Urinary bladder (tissue), 4 donors: ENCODE measurements around the gene APBB1. TPM values are rescaled to one million over a fixed set of nuclear protein-coding genes. Genes with fewer than 3 reads are reported as not detected.

Source experiments
- DNase-seq: peaks from one replicate; pipeline ENCODE4 v3.0.0-alpha.2; 2015; ENCODE audit errors: extremely low spot score
- H3K27ac ChIP-seq: one replicate; pipeline ENCODE4 v1.5.1; 2013; ENCODE audit warnings: low read depth, mild to moderate bottlenecking, moderate library complexity
- H3K36me3 ChIP-seq: one replicate; pipeline ENCODE4 v1.6.1; 2013; ENCODE audit warnings: mild to moderate bottlenecking, moderate library complexity; ENCODE audit not compliant: insufficient read depth
- H3K4me1 ChIP-seq: one replicate; pipeline ENCODE4 v1.6.1; 2013; ENCODE audit warnings: mild to moderate bottlenecking, moderate library complexity; ENCODE audit not compliant: insufficient read depth
- H3K4me3 ChIP-seq: one replicate; pipeline ENCODE4 v1.5.1; 2013; ENCODE audit warnings: low read depth, low read length
- WGBS: extraction: QIAGEN DNeasy Blood & Tissue Kit; methylation state at CpG from one replicate; pipeline ENCODE4 v1.1.7; 2013; 5-methylcytosine and 5-hydroxymethylcytosine counted together
- polyA plus RNA-seq: library from polyadenylated mRNA; stranded (reverse); fragments of 200-250 nt; gene quantifications from one replicate; pipeline ENCODE4 v1.2.3, GENCODE V29; 2013
- total RNA-seq: library from RNA; depleted of rRNA; stranded (reverse); fragments of >200 nt; gene quantifications from one replicate; pipeline ENCODE4 v1.2.3, GENCODE V29; 2014
- donor health status: healthy with polysubstance abuse.
- donor health status: healthy.

APBB1 gene
- total RNA-seq: 31.8 TPM
- polyA plus RNA-seq: 68.7 TPM

DNA sequence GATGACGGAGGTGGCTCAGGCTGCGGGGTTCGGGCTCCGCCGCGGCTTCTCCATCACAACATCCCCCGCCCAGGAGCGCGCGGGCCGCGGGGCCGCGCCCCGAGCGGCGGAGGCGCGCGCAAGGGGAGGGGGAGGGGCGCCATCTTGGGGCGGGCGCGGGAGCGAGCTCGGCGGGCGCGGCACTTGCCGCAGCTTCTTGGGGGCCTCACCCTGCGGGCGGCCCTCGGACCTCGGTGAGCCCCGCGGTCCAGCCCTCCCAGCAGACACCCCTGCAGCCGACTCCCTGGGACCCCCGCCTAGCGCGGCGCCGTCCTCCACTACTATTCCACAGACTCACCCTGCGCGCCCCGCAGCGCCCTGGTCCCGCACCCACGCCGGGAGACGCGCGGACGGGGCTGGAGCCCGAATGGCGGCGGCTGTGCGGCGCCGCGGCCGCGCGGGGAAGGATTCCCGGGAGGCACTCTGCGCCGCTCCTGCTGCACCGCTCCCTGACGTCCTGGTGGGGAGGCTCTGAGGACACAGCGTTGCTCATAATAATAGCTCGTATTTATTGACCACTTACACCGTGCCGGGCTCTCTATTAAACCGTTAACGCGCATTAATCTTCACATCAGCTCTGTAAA, at the start of gene APBB1:
Gene APBB1, minus strand, starts transcription at position 86 of the 623 bp plus-strand sequence. CDS start 7,747 bp downstream, outside the sequence.
- WGBS: under 1% methylated on average over 70 of the region's 75 CpGs
- Histone ChIP-seq H3K4me1 (no peaks in the 10 kb centered on the region), H3K27ac (peak within 1 kb of the TSS; percentile 79), H3K4me3 (peak within 1 kb of the TSS; percentile 91), H3K36me3 (no peaks in the 10 kb centered on the region)
- no peak for DNase-seq

DNA sequence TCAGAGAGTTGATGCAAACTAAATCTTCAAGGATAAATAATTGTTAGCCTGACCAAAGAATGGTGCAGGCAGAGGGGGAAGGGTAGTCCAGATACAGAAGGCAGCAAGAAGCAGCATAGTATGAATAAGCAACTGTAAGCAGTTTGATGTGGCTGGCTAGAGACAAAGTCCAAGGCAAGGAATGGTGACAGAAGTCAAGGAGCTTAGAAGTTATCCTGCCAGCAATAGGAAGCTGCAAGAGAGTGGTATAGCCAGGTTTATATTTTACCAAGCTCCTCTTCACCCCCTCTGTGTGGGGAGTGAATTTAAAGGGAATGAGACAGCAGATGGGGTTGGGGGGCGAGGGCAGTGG, 40.2 kb upstream of the APBB1 start:
- H3K27ac ChIP-seq: no peak overlapping the region
- H3K4me1 ChIP-seq: no peaks in the 10 kb centered on the region
- H3K4me3 ChIP-seq: no peak overlapping the region
- DNase-seq: no peak
- 98% methylated on average over 1 of the region's 1 CpG for WGBS
- H3K36me3 ChIP-seq: no peaks in the 10 kb centered on the region

DNA sequence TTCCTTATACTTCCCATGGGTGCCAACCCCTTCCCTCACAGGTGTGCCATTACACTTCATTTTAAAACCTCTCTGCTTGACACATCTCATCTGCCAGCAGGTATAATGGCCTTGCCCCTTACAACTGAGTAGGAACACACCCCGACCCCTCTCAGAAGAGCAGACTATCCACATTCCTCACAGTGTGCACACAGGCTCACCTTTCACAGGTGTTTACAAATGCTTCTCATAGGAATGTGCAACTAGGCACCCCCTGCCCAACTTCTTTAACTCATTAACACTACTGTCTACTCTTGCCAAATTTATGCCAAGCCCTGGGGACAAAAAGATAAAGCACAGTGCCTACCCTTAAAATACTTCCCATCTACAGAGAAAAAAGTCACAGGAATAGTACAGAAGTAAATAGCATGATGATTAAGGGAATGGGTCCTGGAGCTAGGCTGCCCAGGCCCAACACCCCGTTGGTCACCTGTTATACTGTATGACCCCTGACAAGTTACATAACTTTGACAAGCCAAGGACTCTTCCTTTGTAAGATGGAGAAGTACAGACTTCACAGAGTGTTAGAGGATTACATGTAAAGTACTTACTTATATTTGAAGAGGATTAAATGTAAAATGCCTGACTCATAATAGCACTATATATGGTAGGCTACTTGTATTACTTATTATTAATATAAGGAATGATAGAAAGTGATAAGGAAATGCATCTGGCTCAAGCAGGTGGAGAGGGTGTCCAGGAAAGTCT, 39.6 kb upstream of the APBB1 start:
- Histone ChIP-seq H3K4me1 (no peaks in the 10 kb centered on the region), H3K36me3 (no peaks in the 10 kb centered on the region), H3K27ac (no peak overlapping the region), H3K4me3 (no peak overlapping the region)
- no peak for DNase-seq
- WGBS: 84% methylated on average over 2 of the region's 2 CpGs

DNA sequence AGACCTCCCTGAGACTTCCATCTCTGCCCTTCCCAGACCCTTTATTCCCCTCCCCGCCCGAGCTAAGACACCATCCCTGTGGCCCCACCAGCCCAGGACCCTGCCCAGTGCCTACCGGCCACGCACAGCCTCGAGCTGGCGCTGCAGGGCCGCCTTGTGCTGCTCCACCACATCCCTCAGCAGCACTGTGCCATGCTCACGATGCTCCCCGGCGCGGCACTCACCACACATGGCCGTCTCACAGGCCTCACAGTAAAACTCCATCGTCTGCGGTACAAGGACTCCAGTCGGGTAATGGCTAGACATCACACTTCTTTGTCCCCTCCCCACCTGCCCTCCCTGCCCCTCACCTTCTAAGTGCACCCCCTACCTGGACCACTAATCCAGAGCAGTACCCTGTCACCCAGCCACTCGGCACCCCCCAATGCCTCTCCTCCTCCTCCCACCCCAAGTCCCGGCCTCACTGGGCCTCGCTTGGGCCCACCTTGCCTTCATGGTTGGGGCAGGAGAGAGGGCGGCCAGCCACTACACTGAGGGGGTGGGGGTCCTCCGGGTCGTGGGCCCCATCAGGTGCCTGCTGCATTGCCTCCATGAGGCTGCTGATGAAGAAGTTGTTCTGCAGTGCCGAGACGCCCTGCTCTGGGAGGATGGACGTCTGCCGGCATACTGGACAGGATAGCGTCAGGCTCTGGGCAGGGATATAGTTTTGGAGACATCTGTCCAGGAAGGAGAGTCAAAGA, 38.9 kb upstream of the APBB1 start:
- Histone ChIP-seq H3K4me1 (no peaks in the 10 kb centered on the region), H3K4me3 (no peak overlapping the region), H3K27ac (no peak overlapping the region), H3K36me3 (no peaks in the 10 kb centered on the region)
- WGBS: 93% methylated on average over 26 of the region's 26 CpGs
- DNase-seq: no peak

DNA sequence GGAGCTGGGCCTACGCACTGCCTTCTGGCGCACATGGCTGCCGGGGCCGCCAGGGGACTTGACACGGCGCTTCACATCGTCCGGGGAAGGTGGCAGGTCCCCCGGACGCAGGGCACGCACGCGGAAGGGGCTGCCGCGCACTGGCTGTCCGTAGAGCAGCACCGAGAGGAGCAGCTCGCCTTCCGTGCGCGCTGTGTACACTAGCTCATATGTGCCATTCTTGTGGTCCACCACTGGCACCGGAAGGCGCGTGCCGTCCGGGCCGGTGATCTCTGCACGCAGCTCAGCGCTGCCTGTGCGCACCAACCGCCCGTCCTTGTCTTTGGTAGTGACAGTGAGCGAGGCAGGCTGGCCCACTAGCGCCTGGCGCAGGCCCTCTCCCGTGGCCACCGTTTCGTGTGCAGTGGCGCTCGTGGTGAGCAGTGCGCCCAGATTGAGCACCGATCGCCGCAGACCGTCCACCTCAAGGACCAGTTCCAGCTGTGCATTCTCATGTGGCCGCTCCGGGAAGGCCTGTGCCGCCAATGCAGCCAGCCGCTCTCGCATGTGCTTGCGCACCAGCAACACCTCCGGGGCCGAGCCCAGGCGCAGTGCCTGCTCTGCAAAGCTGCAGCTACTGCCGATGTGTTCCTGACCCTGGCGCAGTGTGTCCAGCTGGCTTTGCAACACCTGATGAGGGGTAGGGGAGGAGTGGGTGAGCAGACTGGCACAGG, 37.6 kb upstream of the APBB1 start:
- no peak for DNase-seq
- Histone ChIP-seq H3K36me3 (peaks cover 1% of the 10 kb centered on the region), H3K27ac (no peak overlapping the region), H3K4me1 (no peaks in the 10 kb centered on the region), H3K4me3 (no peak overlapping the region)
- 95% methylated on average over 56 of the region's 56 CpGs for WGBS

DNA sequence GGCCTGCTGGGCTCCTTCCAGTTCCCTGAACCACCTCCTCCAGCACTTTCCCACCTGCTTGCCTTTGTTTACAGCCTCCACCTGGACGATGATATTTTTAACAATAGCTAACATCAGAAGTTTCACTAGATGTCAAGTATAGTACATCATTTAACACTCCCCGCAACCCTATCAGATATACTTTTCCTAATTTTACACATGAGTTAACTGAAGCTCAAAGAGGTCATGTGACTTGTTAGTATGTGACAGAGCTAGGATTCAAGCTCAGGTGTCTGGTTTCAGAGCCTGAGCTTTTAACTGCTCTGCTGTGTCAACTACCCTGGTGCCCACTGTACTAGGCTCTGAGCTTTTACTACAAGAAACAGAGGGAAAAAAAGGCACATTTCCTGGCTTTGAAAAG, 36.2 kb upstream of the APBB1 start:
- no peak for DNase-seq
- H3K4me1 ChIP-seq: no peaks in the 10 kb centered on the region
- H3K36me3 ChIP-seq: peaks cover 1% of the 10 kb centered on the region
- WGBS: 82% methylated on average over 2 of the region's 2 CpGs
- H3K4me3 ChIP-seq: no peak overlapping the region
- no peak overlapping the region for H3K27ac ChIP-seq

DNA sequence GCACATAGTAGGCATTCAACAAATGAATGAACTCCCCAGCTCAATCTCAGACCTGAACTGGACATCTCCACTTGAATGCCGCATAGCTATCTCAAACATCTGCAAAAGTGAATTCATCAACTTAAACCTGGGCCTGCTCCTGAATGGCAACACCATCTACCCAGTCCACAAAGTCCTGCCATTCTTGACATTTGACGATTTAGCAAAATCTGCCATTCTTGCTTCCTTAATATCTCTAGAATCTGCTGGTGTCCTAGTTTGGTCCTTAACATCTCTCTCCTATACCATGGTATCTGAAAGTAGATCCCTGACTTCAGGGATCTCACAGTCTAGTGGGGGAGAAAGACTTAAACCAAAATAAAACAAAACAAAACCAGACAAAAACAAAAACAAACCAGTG, 34.3 kb upstream of the APBB1 start:
- peaks cover 1% of the 10 kb centered on the region for H3K36me3 ChIP-seq
- no peak overlapping the region for H3K4me3 ChIP-seq
- no peak overlapping the region for H3K27ac ChIP-seq
- 97% methylated on average over 2 of the region's 2 CpGs for WGBS
- DNase-seq: no peak
- H3K4me1 ChIP-seq: no peaks in the 10 kb centered on the region

DNA sequence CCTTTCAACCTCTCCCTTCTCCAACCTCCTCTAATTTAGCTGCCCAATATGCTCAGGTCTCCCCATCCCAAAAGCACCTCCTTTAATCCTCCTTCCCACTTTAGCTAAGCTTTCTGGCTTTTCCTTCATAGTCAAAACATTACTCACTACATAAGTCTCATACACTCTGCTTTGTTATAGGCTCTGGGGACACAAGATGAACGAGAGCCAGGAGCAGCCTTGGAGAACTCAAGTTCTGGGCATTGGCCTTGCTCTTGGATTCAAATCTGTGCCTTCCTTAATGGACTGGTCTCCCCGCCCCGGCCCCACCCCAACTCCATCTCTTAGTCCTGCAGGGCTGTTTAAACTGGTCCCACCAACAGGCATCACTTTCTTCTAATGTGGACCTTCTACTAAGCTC, 33.3 kb upstream of the APBB1 start:
- H3K27ac ChIP-seq: no peak overlapping the region
- 84% methylated on average over 3 of the region's 3 CpGs for WGBS

DNA sequence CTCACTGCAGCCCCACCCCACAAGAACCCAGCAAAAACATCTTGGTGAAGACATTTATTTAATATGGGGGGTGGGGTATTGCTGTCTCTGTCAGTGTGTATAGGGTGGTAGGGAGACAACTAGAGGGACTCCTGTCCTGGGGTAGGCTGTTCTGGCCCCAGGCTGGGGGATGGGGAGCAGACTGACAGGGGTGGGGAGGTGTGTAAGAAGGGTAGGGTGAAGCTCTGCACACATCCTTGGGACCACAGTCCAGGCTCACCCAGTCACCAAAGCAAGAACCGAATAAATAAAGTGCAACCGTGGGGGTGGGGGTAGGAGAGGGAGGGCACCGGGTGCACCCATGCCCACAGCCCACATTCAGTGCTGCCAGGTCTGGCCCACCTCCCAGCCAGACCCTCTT, 29.7 kb upstream of the APBB1 start:
- no peak overlapping the region for H3K4me3 ChIP-seq
- H3K4me1 ChIP-seq: no peaks in the 10 kb centered on the region
- no peak for DNase-seq
- peaks cover 1% of the 10 kb centered on the region for H3K36me3 ChIP-seq
- H3K27ac ChIP-seq: no peak overlapping the region
- 90% methylated on average over 3 of the region's 3 CpGs for WGBS

More for the DNA sequence above, 33.3 kb upstream of the APBB1 start:
- Histone ChIP-seq H3K4me3 (no peak overlapping the region), H3K36me3 (peaks cover 1% of the 10 kb centered on the region), H3K4me1 (no peaks in the 10 kb centered on the region)
- DNase-seq: no peak

DNA sequence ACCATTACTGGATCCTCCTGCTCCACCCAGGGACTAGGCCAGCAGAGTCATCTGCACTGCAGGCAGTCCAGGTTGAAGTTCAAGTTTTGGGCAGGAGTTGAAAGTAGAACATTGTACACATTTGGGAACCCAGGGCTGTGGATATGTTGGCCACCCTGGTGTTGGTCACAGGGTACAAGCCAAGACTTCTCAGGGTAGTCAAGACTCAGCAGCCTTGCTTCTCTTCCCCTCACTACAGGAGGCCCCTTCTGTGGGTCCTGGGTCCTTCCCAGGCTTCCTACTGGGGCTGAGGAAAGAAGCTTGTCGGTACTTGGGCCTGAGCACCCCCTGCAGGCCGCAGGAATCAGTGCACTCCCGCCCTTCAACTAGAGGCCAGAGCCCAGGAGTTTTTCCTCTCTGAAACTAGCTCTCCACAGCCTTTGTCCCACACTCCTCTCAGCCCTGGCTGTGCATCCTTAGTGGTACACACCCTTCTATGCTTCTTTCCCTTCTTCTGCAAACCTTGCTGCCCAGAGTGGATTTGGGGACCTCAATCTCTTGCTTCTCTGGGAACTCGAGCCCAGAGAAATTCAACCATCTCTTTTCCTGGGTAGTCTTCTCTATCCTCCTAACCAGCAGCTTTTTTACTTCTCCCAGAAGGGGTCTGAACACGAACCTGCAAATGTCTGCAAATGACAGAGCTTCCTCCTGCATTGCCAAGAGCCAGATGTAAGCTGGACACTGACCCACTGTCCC, 24.5 kb upstream of the APBB1 start:
- H3K4me3 ChIP-seq: no peak overlapping the region
- 28% methylated on average over 5 of the region's 5 CpGs for WGBS
- no peaks in the 10 kb centered on the region for H3K36me3 ChIP-seq
- H3K4me1 ChIP-seq: no peaks in the 10 kb centered on the region
- no peak overlapping the region for H3K27ac ChIP-seq
- no peak for DNase-seq

DNA sequence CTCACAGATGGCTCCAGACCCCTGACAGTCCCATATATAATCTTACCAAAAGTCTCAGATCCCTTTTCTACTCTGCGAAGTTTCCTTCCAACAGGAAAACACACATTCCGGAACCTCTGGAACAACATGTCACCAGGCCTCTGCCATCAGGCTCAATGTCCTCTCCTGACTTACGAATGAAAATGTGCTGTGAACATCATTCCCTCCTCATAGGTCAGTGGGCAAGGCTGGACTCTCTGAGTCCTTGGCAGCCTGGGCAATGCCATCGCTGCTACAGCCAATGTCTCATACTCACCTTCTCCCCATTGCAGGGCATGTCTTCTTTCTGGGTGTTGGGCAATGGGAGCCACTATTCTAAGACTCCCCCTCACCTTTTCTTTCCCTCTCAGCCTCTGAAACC, 23.5 kb upstream of the APBB1 start:
- Histone ChIP-seq H3K27ac (no peak overlapping the region), H3K4me1 (no peaks in the 10 kb centered on the region)

DNA sequence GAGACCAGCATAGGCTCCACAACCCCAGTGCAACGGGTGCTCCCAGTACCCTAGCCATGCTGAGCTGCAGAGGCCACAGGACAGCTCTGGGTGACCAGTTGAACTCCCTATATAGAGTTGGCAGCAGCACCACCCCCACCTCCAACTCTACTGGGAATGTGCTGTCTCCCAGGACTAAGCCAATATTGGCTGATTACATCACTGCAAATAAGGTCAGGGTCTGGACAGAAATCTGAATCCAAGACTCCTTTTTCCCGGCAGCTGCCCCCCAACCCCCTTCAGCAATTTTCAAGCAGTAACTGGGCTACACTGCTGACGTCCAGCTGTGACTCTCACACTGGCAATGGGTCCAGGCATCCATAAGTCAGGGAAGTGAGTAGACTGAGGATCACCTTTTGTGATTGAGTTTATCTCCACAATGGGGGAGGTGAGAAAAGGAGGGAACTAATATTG, 22.0 kb upstream of the APBB1 start, which contains the start of gene HPX:
Gene HPX, minus strand, starts transcription at position 82 of the 453 bp plus-strand sequence. Its CDS starts 24 bp downstream, at position 58.
- Histone ChIP-seq H3K27ac (no peak within 1 kb of the TSS), H3K4me3 (no peak within 1 kb of the TSS), H3K4me1 (no peaks in the 10 kb centered on the region), H3K36me3 (no peaks in the 10 kb centered on the region)
- DNase-seq: no peak
- 67% methylated on average over 3 of the region's 3 CpGs for WGBS

More for the DNA sequence above, 23.5 kb upstream of the APBB1 start:
- WGBS: 89% methylated on average over 4 of the region's 4 CpGs
- DNase-seq: no peak
- Histone ChIP-seq H3K4me3 (no peak overlapping the region), H3K36me3 (no peaks in the 10 kb centered on the region)
